HG03095 (cell line): ENCODE data around the gene ITSN2.
"Not testable (repeated sequence)": the region's sequence is repeated elsewhere in the genome, so short reads cannot be mapped to it uniquely, and the experiment has no call there.

Experiments used
- ATAC-seq: cut with Tn5 transposase; IDR thresholded peaks from one replicate; pipeline ENCODE4 v1.9.1; 2021; ENCODE audit warnings: moderate library complexity; ENCODE audit not compliant: unreplicated experiment

ITSN2 gene

GRCh38 chr2:24363301-24363700, 3.0 kb upstream of the ITSN2 start:
- ATAC-seq = no peak

GRCh38 chr2:24362253-24362652, 1.9 kb upstream of the ITSN2 start:
- no peak for ATAC-seq

GRCh38 chr2:24360963-24361330, 611 bp upstream of the ITSN2 start:
- ATAC-seq = no peak

- ATAC-seq = peak; percentile 10
Observed at GRCh38 chr2:24359129-24360049, 947 bp downstream of the ITSN2 start.

- not testable (repeated sequence) for ATAC-seq
Observed at GRCh38 chr2:24357767-24358166, 2.6 kb downstream of the ITSN2 start.

- ATAC-seq = not testable (repeated sequence)
Observed at GRCh38 chr2:24357115-24357514, 3.2 kb downstream of the ITSN2 start.

GRCh38 chr2:24354957-24355356, 5.4 kb downstream of the ITSN2 start:
- ATAC-seq = no peak

GRCh38 chr2:24354395-24354794, 5.9 kb downstream of the ITSN2 start:
- no peak for ATAC-seq

- ATAC-seq = no peak
Observed at GRCh38 chr2:24353973-24354372, 6.4 kb downstream of the ITSN2 start.

GRCh38 chr2:24353364-24353763, 7.0 kb downstream of the ITSN2 start:
- ATAC-seq = no peak

- no peak for ATAC-seq
Observed at GRCh38 chr2:24352664-24353063, 7.7 kb downstream of the ITSN2 start.

GRCh38 chr2:24351981-24352380, 8.4 kb downstream of the ITSN2 start:
- no peak for ATAC-seq

GRCh38 chr2:24351627-24351938, 8.8 kb downstream of the ITSN2 start:
- no peak for ATAC-seq

GRCh38 chr2:24350826-24351626, 9.3 kb downstream of the ITSN2 start:
- no peak for ATAC-seq

- ATAC-seq = no peak
Observed at GRCh38 chr2:24349097-24349496, 11.2 kb downstream of the ITSN2 start.

- no peak for ATAC-seq
Observed at GRCh38 chr2:24345937-24346336, 14.4 kb downstream of the ITSN2 start.

GRCh38 chr2:24343225-24343882, 17.0 kb downstream of the ITSN2 start:
- no peak for ATAC-seq

- peak; percentile 53 for ATAC-seq
Observed at GRCh38 chr2:24342110-24342910, 18.0 kb downstream of the ITSN2 start.

- ATAC-seq = no peak
Observed at GRCh38 chr2:24339856-24340262, 20.5 kb downstream of the ITSN2 start.

- not testable (repeated sequence) for ATAC-seq
Observed at GRCh38 chr2:24339098-24339497, 21.2 kb downstream of the ITSN2 start.

- no peak for ATAC-seq
Observed at GRCh38 chr2:24337890-24338289, 22.4 kb downstream of the ITSN2 start.
